GM12865 (cell line): ENCODE results near the gene SLA2.
"Not testable (repeated sequence)": the region's sequence is repeated elsewhere in the genome, so short reads cannot be mapped to it uniquely, and the experiment has no call there.

Experiments used
- DNase-seq: peaks from one replicate; pipeline ENCODE4 v3.0.0; 2010; ENCODE audit warnings: low read depth
- H3K4me3 ChIP-seq: 2 replicates; pipeline ENCODE4 v1.5.1; 2011; ENCODE audit warnings: mild to moderate bottlenecking, low read depth, low read length, control low read depth
- CTCF ChIP-seq: IDR thresholded peaks from 2 replicates; pipeline ENCODE4 v1.5.1; 2011; ENCODE audit warnings: low read length, control low read depth, low read depth, inconsistent platforms; ENCODE audit not compliant: insufficient read depth; ENCODE audit errors: missing control alignments

Gene SLA2

GRCh38 chr20:36647196-36648121, 1.5 kb upstream of the SLA2 start:
- DNase-seq = no peak
- H3K4me3 ChIP-seq = no peak overlapping the region
- TF ChIP-seq CTCF = no peak

GRCh38 chr20:36646678-36647077, 682 bp upstream of the SLA2 start:
- no peak overlapping the region for H3K4me3 ChIP-seq
- no peak for TF ChIP-seq CTCF
- DNase-seq = no peak

- DNase-seq = no peak
- no peak for TF ChIP-seq CTCF
These were observed 643 bp downstream of the SLA2 start for GRCh38 chr20:36645353-36645752.

GRCh38 chr20:36644706-36645095, 1.3 kb downstream of the SLA2 start:
- no peak overlapping the region for H3K4me3 ChIP-seq
- no peak for TF ChIP-seq CTCF
- no peak for DNase-seq

More at GRCh38 chr20:36645353-36645752, 643 bp downstream of the SLA2 start:
- H3K4me3 ChIP-seq = no peak overlapping the region

- TF ChIP-seq CTCF = no peak
- no peak overlapping the region for H3K4me3 ChIP-seq
- peak; percentile 18 for DNase-seq
These were observed 1.8 kb downstream of the SLA2 start for GRCh38 chr20:36644032-36644705.

GRCh38 chr20:36642136-36642535, 3.9 kb downstream of the SLA2 start:
- no peak for DNase-seq
- TF ChIP-seq CTCF = no peak

GRCh38 chr20:36641506-36641843, 4.5 kb downstream of the SLA2 start:
- H3K4me3 ChIP-seq = no peak overlapping the region
- no peak for DNase-seq
- no peak for TF ChIP-seq CTCF

More at GRCh38 chr20:36642136-36642535, 3.9 kb downstream of the SLA2 start:
- no peak overlapping the region for H3K4me3 ChIP-seq

- H3K4me3 ChIP-seq, DNase-seq: not testable (repeated sequence)
These were observed 7.1 kb downstream of the SLA2 start for GRCh38 chr20:36638876-36639400.
